ENCODE measurements around the gene SNW1. TPM values are rescaled to one million over a fixed set of nuclear protein-coding genes. Genes with fewer than 3 reads are reported as not detected.

The SNW1 gene
- total RNA-seq (2022; extraction: Qiagen RNA extraction) = 65.7 to 109 TPM (median 71.8 TPM) in 5 replicates

DNA sequence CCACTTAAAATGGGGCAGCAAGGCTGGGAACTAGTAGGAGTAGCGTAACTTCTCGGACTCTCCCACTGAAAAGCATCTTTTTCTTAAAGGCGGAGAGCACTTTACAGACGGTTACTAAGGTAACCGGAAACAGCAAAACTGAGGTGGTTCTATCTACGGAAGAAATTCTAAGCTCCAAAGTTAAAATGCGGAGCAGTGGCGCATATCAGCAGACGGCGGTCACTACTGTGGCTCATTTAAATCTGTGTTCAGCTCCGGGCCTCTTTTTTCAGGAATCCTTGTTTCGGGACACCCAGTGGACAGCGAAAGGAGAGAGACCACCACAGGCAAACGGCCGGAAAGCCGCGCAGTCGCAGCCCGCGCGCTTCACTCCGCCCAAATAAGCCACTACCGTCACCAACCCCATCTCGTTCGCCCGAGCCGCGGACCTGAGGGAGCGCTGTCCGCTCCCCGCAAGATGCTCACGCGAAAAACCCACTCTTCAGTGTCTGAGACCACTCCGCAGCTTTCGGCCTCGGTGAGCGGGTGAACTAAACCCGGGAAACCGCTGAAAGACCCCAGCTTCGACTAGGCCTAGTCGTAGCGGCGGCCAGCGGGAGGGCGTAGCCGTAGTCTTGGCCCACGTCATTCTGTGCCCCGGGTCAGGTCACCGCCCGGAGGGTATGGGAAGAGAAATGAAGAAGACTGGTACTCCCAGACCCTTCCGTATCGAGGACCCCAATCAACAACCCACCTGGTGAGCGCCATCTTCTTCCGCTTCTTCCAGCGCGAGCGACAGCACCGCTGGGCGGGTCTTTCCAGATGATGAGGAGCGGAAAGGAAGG, at the start of gene SNW1:
Gene SNW1, minus strand, starts transcription at position 776 of the 824 bp plus-strand sequence. Its CDS starts 29 bp downstream, at position 747.

DNA sequence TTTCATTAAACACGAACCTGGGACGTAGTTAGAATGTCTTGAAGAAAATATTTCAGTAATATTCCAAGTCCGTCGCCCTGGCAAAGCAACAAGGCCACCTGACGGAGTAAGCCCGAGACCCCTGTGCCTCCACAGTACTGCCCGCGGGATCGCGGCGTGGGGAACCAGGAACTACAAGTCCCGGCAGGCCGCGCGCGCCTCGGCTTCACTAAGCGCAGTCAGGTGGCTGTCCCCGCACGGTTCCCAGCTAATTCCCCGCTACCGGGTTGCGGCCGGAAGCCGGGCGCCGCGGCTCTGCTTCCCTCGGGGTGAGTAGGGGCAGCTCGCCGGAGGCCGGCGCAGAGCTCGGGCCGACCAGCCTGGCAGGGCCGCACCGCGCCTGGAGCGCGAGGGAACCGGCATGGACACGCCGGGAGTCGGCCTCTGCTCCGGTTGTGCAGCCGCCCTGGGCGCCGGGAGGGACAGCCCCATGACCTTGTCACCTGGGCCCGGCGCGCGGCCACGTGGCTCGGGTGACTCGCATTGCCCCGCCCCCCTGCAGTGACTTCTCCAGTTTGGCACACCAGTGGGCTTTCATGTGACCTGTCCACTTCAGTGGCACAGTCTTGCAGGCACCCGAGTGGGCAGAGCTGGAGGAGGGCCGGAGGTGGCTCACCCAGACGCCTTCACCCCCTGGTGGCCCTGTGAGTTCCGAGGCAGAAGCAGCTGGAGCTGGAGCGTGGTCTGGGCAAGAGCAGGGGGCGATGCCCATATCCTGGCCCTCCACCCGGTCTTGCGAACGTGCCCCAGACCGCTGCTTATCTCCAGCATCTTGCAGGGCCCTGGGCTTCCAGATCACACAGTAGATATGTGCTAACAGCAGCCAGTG, 39.1 kb upstream of the SNW1 start, which contains the start of gene ADCK1:
Gene ADCK1, plus strand, starts transcription at position 247 of the 868 bp plus-strand sequence. CDS start 18,870 bp downstream, outside the sequence.

DNA sequence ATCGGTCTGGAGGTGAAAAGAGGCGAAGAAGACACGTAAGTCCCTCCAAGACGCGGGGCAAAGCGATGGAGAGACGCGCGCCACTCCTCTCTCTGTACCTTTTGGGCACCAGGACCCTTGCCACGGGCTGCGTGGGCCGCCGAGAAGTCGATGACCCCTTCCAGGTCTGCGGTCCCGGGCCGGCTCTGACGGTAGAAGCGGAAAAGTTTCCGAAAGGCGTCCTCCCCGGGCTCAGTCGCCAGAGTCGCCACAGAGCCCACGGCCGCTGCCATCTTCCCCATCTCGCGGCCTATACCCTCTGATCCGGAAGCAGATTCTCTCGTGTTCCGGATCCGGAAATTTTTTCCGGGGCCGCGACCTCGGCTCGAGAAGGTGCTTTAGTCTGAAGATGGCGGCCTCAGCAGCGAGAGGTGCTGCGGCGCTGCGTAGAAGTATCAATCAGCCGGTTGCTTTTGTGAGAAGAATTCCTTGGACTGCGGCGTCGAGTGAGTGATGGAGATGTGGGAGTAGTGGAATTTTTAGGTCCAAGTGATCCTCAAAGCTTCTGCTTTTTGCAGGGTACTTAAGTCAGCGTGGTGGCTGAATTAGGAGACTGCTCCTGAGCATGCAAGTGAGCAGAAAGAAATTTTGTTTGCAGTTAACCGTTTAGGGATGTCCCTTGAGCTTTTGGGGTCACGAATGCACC, 53.1 kb downstream of the SNW1 start, which contains the start of the genes ALKBH1 and SLIRP:
Gene ALKBH1, minus strand, starts transcription at position 300 of the 685 bp plus-strand sequence. Its CDS starts 19 bp downstream, at position 281.
Gene SLIRP, plus strand, starts transcription at position 380 of the 685 bp plus-strand sequence. Its CDS starts 9 bp downstream, at position 389.

Other genes starting within 250 kb of the SNW1 start
- gene SPTLC2, start 144.5 kb downstream of the SNW1 start, total RNA-seq (2022; extraction: Qiagen RNA extraction) = 30.2 to 37.5 TPM (median 33.1 TPM) in 5 replicates
- gene ALKBH1, start 53.1 kb downstream of the SNW1 start, total RNA-seq (2022; extraction: Qiagen RNA extraction) = 15.0 to 16.5 TPM (median 15.7 TPM) in 5 replicates
- 346 to 453 TPM (median 408 TPM) in 5 replicates for gene SLIRP, start 53.1 kb downstream of the SNW1 start, total RNA-seq (2022; extraction: Qiagen RNA extraction)
- gene ADCK1, start 39.0 kb upstream of the SNW1 start, total RNA-seq (2022; extraction: Qiagen RNA extraction) = 5.8 to 6.6 TPM (median 6.1 TPM) in 5 replicates

Measured in A549 treated with Hydrocortisone at 1 μM for 4 hours (cell line).